Upper lobe of left lung (tissue), 6 donors: Measurements from ENCODE around the gene TEDC1. TPM values are rescaled to one million over a fixed set of nuclear protein-coding genes. Genes with fewer than 3 reads are reported as not detected.
A peak's percentile ranks its signal among the peaks of the same experiment; 100 is the strongest.

ENCODE experiments used
- ATAC-seq, 2 donors: fragments of 200-7000 bp; cut with Tn5 transposase; one replicate each; pipeline ENCODE4 v1.9.1; 2022; ENCODE audit warnings: mild to moderate bottlenecking in 2 of 2, moderate library complexity in 2 of 2; ENCODE audit not compliant: low FRiP score in 2 of 2
- DNase-seq, 2 donors: peaks; one replicate each; pipeline ENCODE4 v3.0.0-alpha.2; 2019 to 2020
- H3K27ac ChIP-seq, 4 donors: fragments of 200-600 bp; sonication (generic); one replicate each; pipeline ENCODE4 v1.5.1; 2016 to 2019
- H3K27me3 ChIP-seq, 4 donors: fragments of 200-600 bp; sonication (generic); one replicate each; pipeline ENCODE4 v1.5.1; 2017 to 2019
- H3K36me3 ChIP-seq, 4 donors: fragments of 200-600 bp; sonication (generic); one replicate each; pipeline ENCODE4 v1.5.1; 2016 to 2019
- H3K4me1 ChIP-seq, 4 donors: fragments of 200-600 bp; sonication (generic); one replicate each; pipeline ENCODE4 v1.5.1; 2018 to 2019
- H3K4me3 ChIP-seq, 4 donors: fragments of 200-600 bp; sonication (generic); one replicate each; pipeline ENCODE4 v1.5.1; 2017 to 2019; ENCODE audit warnings: mild to moderate bottlenecking in 2 of 4, moderate library complexity in 1 of 4
- H3K9me3 ChIP-seq, 4 donors: fragments of 200-600 bp; sonication (generic); one replicate each; pipeline ENCODE4 v1.5.1; 2018 to 2019
- CTCF ChIP-seq, 6 experiments: fragments of 450-650 bp in 4 of 6; fragments of 200-600 bp in 2 of 6; sonication (generic) in 2 of 6; IDR thresholded peaks; one replicate each; pipeline ENCODE4 v1.5.1; 2016 to 2019; ENCODE audit warnings: antibody characterized with exemption in 6 of 6
- EP300 ChIP-seq, 4 donors: sonication (generic); formaldehyde crosslinking; IDR thresholded peaks; one replicate each; pipeline ENCODE4 v1.5.1; 2017; ENCODE audit warnings: antibody characterized with exemption in 4 of 4, control low read depth in 2 of 4
- POLR2A ChIP-seq, 4 donors: fragments of 450-650 bp; IDR thresholded peaks; one replicate each; pipeline ENCODE4 v1.5.1; 2016 to 2017; ENCODE audit warnings: antibody characterized with exemption in 4 of 4, mild to moderate bottlenecking in 2 of 4
- POLR2AphosphoS5 ChIP-seq, 2 donors: sonication (generic); formaldehyde crosslinking; IDR thresholded peaks; one replicate each; pipeline ENCODE4 v1.5.1; 2017; ENCODE audit warnings: antibody characterized with exemption in 2 of 2
- WGBS, 2 donors: methylation state at CpG; one replicate each; pipeline ENCODE4 v1.1.5; 2017 to 2018; 5-methylcytosine and 5-hydroxymethylcytosine counted together
- total RNA-seq, 6 donors: library from RNA; depleted of rRNA in 4 of 6; stranded (reverse); fragments of >200 nt in 4 of 6; gene quantifications; one replicate each; pipeline versions ENCODE4 v1.1.0 to v1.2.1, GENCODE V29; 2016 to 2021
- donor health status: DM: no; HTN: no; CAD: no; lungs with moderate emphysema.
- donor health status: DM: no; HTN: yes; CAD: no; lungs with severe emphysema.

TEDC1 gene
- total RNA-seq, 6 donors from 2014 or later: 13.8 to 38.5 (median 17.4) TPM

- WGBS, 2 donors: 68 to 81% methylated on average over 4 to 18 of the region's 18 CpGs
- Histone ChIP-seq H3K4me1 (peaks cover 71 to 96% (median 83%) of the 10 kb centered on the region in 4 donors), H3K27ac (peak overlapping the region; percentile 88 to 98 (median 94)), H3K9me3 (no peaks in the 10 kb centered on the region), H3K36me3 (peaks cover 0 to 22% (median 6%) of the 10 kb centered on the region in 4 donors), H3K27me3 (peaks cover 0 to 10% (median 4%) of the 10 kb centered on the region in 4 donors), H3K4me3 (peak overlapping the region in 1 of 4 donors; percentile 47)
- no peak for DNase-seq
- no peak for TF ChIP-seq POLR2AphosphoS5 (IDR thresholded peaks at IDR 0.05)
- no peak for TF ChIP-seq CTCF (IDR thresholded peaks at IDR 0.05)
- no peak for TF ChIP-seq EP300 (IDR thresholded peaks at IDR 0.05)
- TF ChIP-seq POLR2A (IDR thresholded peaks at IDR 0.05): no peak
- ATAC-seq: no peak
These were observed 8.4 kb upstream of the TEDC1 start for GRCh38 chr14:105482486-105483110.

GRCh38 chr14:105483300-105484068, 7.6 kb upstream of the TEDC1 start:
- DNase-seq: no peak
- H3K9me3 ChIP-seq: no peaks in the 10 kb centered on the region
- peaks cover 0 to 6% (median 2%) of the 10 kb centered on the region in 4 donors for H3K27me3 ChIP-seq
- no peak for ATAC-seq
- H3K36me3 ChIP-seq: peaks cover 0 to 17% (median 5%) of the 10 kb centered on the region in 4 donors
- H3K27ac ChIP-seq: peak overlapping the region; percentile 88 to 98 (median 94)
- no peak for TF ChIP-seq POLR2AphosphoS5 (IDR thresholded peaks at IDR 0.05)
- TF ChIP-seq CTCF (IDR thresholded peaks at IDR 0.05): no peak
- TF ChIP-seq EP300 (IDR thresholded peaks at IDR 0.05): no peak
- TF ChIP-seq POLR2A (IDR thresholded peaks at IDR 0.05): no peak
- H3K4me1 ChIP-seq: peaks cover 80 to 97% (median 88%) of the 10 kb centered on the region in 4 donors
- H3K4me3 ChIP-seq: no peak overlapping the region
- WGBS, 2 donors: 67% methylated on average over 8 to 17 of the region's 18 CpGs

GRCh38 chr14:105484069-105484996, 6.7 kb upstream of the TEDC1 start:
- H3K4me1 ChIP-seq: peaks cover 89 to 100% (median 94%) of the 10 kb centered on the region in 4 donors
- H3K27ac ChIP-seq: peak overlapping the region; percentile 88 to 98 (median 94)
- 61 to 75% methylated on average over 16 to 20 of the region's 20 CpGs for WGBS, 2 donors
- no peaks in the 10 kb centered on the region for H3K9me3 ChIP-seq
- H3K4me3 ChIP-seq: no peak overlapping the region
- ATAC-seq (peak in 1 of 2 donors; percentile 0), DNase-seq (peak in 1 of 2 donors; percentile 84)
- peaks cover 0 to 3% (median 0%) of the 10 kb centered on the region in 4 donors for H3K27me3 ChIP-seq
- peaks cover 0 to 9% (median 1%) of the 10 kb centered on the region in 4 donors for H3K36me3 ChIP-seq
- TF ChIP-seq EP300 (IDR thresholded peaks at IDR 0.05): peak in 1 of 4 donors; percentile 49
- TF ChIP-seq POLR2AphosphoS5 (IDR thresholded peaks at IDR 0.05): peak; percentile 11 to 71
- no peak for TF ChIP-seq CTCF (IDR thresholded peaks at IDR 0.05)
- no peak for TF ChIP-seq POLR2A (IDR thresholded peaks at IDR 0.05)

- H3K4me1 ChIP-seq: peaks cover 95 to 100% (median 97%) of the 10 kb centered on the region in 4 donors
- ATAC-seq (no peak), DNase-seq (peak in 1 of 2 donors; percentile 71)
- H3K27me3 ChIP-seq: peaks cover 0 to 3% (median 0%) of the 10 kb centered on the region in 4 donors
- 74 to 90% methylated on average over 9 to 16 of the region's 16 CpGs for WGBS, 2 donors
- no peak overlapping the region for H3K4me3 ChIP-seq
- H3K36me3 ChIP-seq: peaks cover 0 to 2% (median 0%) of the 10 kb centered on the region in 4 donors
- no peaks in the 10 kb centered on the region for H3K9me3 ChIP-seq
- peak overlapping the region; percentile 88 to 98 (median 92) for H3K27ac ChIP-seq
- no peak for TF ChIP-seq CTCF (IDR thresholded peaks at IDR 0.05)
These were observed 6.1 kb upstream of the TEDC1 start for GRCh38 chr14:105484997-105485393.
